Type B pancreatic cell (in vitro differentiated cells): ENCODE results near the gene TREM1. TPM values are rescaled to one million over a fixed set of nuclear protein-coding genes. Genes with fewer than 3 reads are reported as not detected.
"Not testable (repeated sequence)": the region's sequence is repeated elsewhere in the genome, so short reads cannot be mapped to it uniquely, and the experiment has no call there.

Experiments
- DNase-seq: peaks from one replicate; pipeline ENCODE4 v3.0.0; 2021; ENCODE audit warnings: mixed read lengths; ENCODE audit not compliant: unreplicated experiment; ENCODE audit errors: extremely low spot score
- H3K27ac Mint-ChIP-seq: 2 replicates; pipeline ENCODE4 v1.8.0; 2021; ENCODE audit warnings: mild to moderate bottlenecking, mixed read lengths
- H3K27me3 Mint-ChIP-seq: 2 replicates; pipeline ENCODE4 v1.8.0; 2021; ENCODE audit warnings: mixed read lengths
- H3K36me3 Mint-ChIP-seq: 2 replicates; pipeline ENCODE4 v1.8.0; 2021; ENCODE audit warnings: mixed read lengths
- H3K4me1 Mint-ChIP-seq: one replicate; pipeline ENCODE4 v1.8.0; 2021; ENCODE audit warnings: mixed read lengths; ENCODE audit not compliant: unreplicated experiment
- H3K4me3 Mint-ChIP-seq: 2 replicates; pipeline ENCODE4 v1.8.0; 2021; ENCODE audit warnings: mild to moderate bottlenecking, mixed read lengths
- H3K9me3 Mint-ChIP-seq: 2 replicates; pipeline ENCODE4 v1.8.0; 2021; ENCODE audit warnings: mixed read lengths
- total RNA-seq: library from RNA; stranded (reverse); gene quantifications from 2 replicates; pipeline ENCODE4 v1.2.1, GENCODE V29; 2021; ENCODE audit warnings: low replicate concordance
- TF ChIP-seq, protein P1 (sequence below): fragments of 200-600 bp; sonication (generic); conservative IDR thresholded peaks from 2 replicates; pipeline ENCODE4 v1.5.0; 2021; ENCODE audit warnings: antibody characterized with exemption, mild to moderate bottlenecking

The TREM1 gene
- total RNA-seq, 1 donor from 2014 or later = not detected

DNA sequence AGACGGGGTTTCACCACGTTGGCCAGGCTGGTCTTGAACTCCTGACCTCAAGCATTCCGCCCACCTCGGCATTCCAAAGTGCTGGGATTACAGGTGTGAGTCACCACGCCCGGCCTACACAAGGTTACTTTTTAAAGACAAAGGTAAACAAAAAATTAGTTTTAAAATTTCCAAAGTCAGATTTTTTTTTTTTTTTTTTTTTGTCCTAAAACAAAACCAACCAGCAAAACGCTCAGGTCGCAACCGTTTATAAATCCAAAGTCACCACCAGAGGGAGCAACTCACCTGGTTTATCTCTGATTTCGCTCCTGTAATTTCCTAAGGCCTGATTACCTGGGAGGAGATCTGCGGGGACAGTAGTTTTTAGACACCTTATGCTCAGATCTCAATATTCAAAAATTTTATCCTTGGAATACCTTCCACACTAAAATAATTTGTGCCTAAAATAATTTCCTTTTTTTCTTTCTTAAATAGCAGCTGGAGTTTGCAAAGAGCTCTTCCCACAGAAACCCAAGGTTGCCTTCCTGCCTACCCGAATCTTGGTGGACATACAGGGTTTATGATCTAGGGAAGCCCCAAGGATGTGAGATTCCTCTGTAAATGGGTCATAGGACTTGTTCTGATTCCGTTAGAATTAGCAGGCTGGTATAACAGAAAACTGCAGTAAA lies 19.8 kb upstream of the TREM1 start:
- no peak for DNase-seq
- Mint-ChIP-seq H3K4me1 (no peaks in the 10 kb centered on the region), H3K36me3 (no peaks in the 10 kb centered on the region), H3K27ac (no peak overlapping the region), H3K9me3 (peaks cover 5% of the 10 kb centered on the region), H3K4me3 (no peak overlapping the region), H3K27me3 (peaks cover 17% of the 10 kb centered on the region)
- TF ChIP-seq, protein P1, sequence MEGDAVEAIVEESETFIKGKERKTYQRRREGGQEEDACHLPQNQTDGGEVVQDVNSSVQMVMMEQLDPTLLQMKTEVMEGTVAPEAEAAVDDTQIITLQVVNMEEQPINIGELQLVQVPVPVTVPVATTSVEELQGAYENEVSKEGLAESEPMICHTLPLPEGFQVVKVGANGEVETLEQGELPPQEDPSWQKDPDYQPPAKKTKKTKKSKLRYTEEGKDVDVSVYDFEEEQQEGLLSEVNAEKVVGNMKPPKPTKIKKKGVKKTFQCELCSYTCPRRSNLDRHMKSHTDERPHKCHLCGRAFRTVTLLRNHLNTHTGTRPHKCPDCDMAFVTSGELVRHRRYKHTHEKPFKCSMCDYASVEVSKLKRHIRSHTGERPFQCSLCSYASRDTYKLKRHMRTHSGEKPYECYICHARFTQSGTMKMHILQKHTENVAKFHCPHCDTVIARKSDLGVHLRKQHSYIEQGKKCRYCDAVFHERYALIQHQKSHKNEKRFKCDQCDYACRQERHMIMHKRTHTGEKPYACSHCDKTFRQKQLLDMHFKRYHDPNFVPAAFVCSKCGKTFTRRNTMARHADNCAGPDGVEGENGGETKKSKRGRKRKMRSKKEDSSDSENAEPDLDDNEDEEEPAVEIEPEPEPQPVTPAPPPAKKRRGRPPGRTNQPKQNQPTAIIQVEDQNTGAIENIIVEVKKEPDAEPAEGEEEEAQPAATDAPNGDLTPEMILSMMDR = peak; percentile 84

DNA sequence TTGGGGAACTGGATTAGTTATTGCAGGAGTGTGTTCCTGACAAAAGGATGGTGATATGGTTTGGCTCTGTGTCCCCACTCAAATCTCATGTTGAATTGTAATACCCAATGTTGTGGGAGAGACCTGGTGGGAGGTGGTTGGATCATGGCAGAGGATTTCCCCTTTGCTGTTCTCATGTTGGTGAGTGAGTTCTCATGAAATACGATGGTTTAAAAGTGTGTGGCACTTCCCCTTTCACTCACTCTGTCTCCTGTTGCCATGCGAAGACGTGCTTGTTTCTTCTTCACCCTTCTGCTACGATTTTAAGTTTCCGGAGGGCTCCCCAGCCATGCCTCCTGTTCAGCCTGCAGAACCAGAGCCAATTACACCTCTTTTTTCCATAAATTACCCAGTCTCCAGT lies 16.2 kb upstream of the TREM1 start:
- Mint-ChIP-seq H3K36me3 (no peaks in the 10 kb centered on the region), H3K9me3 (peaks cover 5% of the 10 kb centered on the region)

DNA sequence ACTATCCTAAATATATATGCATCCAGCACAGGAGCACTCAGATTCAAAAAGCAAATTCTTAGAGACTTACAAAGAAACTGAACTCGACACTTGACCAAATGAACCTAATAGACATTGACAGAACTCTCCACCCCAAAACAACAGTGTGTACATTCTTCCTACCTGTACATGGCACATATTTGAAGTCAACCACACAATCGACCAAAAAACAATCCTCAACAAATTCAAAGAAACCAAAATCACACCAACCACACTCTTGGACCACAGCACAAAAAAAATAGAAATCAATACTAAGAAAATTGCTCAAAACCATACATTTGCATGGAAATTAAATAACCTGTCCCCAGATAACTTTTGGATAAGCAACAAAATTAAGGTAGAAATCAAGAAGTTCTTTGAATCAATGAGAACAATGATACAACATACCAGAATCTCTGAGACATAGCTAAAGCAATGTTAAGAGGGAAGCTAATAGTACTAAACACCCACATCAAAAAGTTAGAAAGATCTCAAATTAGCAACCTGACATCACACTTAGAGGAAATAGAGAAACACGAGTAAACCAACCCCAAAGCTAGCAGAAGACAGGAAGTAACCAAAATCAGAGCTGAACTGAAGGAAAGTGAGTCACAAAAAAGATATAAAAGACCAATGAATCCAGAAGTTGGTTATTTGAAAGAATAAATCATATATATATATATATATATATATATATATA lies 12.5 kb upstream of the TREM1 start:
- peaks cover 16% of the 10 kb centered on the region for H3K27me3 Mint-ChIP-seq
- peaks cover 5% of the 10 kb centered on the region for H3K9me3 Mint-ChIP-seq
- H3K36me3 Mint-ChIP-seq = no peaks in the 10 kb centered on the region
- H3K4me1 Mint-ChIP-seq = no peaks in the 10 kb centered on the region
- DNase-seq = no peak
- TF ChIP-seq, protein P1 = no peak
- H3K27ac Mint-ChIP-seq = no peak overlapping the region
- no peak overlapping the region for H3K4me3 Mint-ChIP-seq

More for the DNA sequence above, 16.2 kb upstream of the TREM1 start:
- no peaks in the 10 kb centered on the region for H3K4me1 Mint-ChIP-seq
- H3K4me3 Mint-ChIP-seq = no peak overlapping the region
- H3K27ac Mint-ChIP-seq = no peak overlapping the region
- TF ChIP-seq, protein P1 = no peak
- DNase-seq = no peak
- H3K27me3 Mint-ChIP-seq = peaks cover 21% of the 10 kb centered on the region

DNA sequence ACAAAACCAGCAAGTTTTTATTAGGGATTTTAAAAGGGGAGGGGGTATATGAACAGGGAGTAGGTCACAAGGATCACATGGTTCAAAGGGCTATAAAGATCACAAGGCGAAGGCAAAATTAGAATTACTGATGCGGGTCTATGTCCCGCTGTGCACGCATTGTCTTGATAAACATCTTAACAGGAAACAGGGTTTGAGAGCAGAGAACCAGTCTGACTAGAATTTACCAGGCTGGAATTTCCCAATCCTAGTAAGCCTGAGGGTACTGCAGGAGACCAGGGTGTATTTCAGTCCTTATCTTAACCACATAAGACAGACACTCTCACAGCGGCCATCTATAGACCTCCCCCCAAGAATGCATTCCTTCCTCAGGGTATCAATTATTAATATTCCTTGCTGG lies 10.8 kb upstream of the TREM1 start:
- H3K4me3 Mint-ChIP-seq, H3K27ac Mint-ChIP-seq, H3K4me1 Mint-ChIP-seq, H3K9me3 Mint-ChIP-seq, H3K36me3 Mint-ChIP-seq, DNase-seq: not testable (repeated sequence)
- H3K27me3 Mint-ChIP-seq = peaks cover 11% of the 10 kb centered on the region

DNA sequence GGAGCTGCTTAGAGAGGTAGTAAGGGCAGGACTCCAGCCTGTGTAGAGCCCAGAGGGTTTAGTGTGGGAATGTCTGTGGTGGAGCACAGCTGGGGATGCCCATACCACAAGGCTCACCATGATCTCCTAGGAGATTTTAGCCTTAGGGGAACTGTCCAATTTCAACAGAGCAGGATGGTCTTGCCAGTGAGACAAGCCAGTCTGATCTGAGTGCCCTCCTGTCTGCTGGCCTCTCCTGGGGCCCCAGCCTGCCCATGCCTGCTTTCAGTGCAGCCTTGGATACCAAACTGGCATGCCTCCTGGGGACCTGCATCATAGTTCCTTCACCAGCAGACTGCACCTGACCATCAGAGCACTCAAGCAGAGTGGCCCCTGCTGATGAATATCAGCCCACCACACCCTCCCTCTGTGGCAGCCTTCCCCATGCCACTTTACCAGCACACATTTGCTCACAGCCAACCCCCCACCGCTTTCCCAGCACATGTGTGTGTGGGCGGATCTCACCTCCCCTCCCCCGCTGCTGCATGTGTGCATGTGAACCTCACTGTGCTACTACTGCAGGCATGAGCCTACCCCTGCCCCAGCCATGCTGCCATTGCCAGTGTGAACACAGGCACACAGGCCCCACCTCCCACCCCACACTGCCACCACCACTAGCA lies 7.9 kb upstream of the TREM1 start:
- H3K27me3 Mint-ChIP-seq = peaks cover 7% of the 10 kb centered on the region
- TF ChIP-seq, protein P1 = no peak

DNA sequence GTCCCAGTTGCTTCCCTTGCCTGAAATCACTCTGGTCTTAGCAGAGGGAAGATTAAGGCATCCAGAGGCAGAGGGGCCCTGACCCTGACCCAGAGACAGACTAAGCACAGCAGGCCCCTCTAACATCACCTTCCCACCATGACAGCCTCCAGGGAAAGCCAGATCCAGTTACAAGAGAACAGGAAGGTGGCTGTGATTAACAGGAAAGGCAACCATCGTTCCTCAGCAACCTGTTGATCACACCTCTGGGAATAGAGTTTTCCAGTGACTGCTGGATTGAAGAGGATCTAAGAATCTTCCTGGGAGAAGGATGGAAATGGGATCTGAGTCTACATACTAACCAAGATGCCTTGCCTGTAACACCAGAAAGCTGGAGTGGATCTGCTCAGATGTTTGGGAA lies 5.2 kb upstream of the TREM1 start:
- Mint-ChIP-seq H3K4me1 (peaks cover 20% of the 10 kb centered on the region), H3K36me3 (no peaks in the 10 kb centered on the region), H3K9me3 (peaks cover under 1% of the 10 kb centered on the region), H3K27ac (no peak overlapping the region), H3K27me3 (peaks cover 8% of the 10 kb centered on the region), H3K4me3 (no peak overlapping the region)
- DNase-seq = no peak
- TF ChIP-seq, protein P1 = no peak

More for the DNA sequence above, 7.9 kb upstream of the TREM1 start:
- H3K4me3 Mint-ChIP-seq = no peak overlapping the region
- H3K27ac Mint-ChIP-seq = no peak overlapping the region
- H3K36me3 Mint-ChIP-seq = no peaks in the 10 kb centered on the region
- no peaks in the 10 kb centered on the region for H3K9me3 Mint-ChIP-seq
- no peak for DNase-seq
- H3K4me1 Mint-ChIP-seq = peaks cover 11% of the 10 kb centered on the region
